Measurements from ENCODE around the gene RYR1. TPM values are rescaled to one million over a fixed set of nuclear protein-coding genes. Genes with fewer than 3 reads are reported as not detected.

The RYR1 gene
- polyA plus RNA-seq, 6 donors from 2014 or later = 0.01 to 0.04 (median 0.03) TPM; not detected in 3

GRCh38 chr19:38389957-38390924 lies 43.2 kb upstream of the RYR1 start:
- Mint-ChIP-seq H3K4me3 (peak overlapping the region in 6 of 8 donors; percentile 10 to 82 (median 46)), H3K27me3 (peaks cover 30 to 55% (median 43%) of the 10 kb centered on the region in 3 donors), H3K27ac (peak overlapping the region in 2 of 6 donors; percentile 22 to 62), H3K4me1 (peaks cover 21 to 32% (median 22%) of the 10 kb centered on the region in 3 donors), H3K9me3 (peaks cover 0 to 3% (median 0%) of the 10 kb centered on the region in 7 donors), H3K36me3 (peaks cover 0 to 8% of the 10 kb centered on the region in 2 donors)
- DNase-seq (no peak), ATAC-seq (ENCODE audit: low read depth in 2 of 2) (no peak)

- H3K9me3 Mint-ChIP-seq = peaks cover 0 to 3% (median 0%) of the 10 kb centered on the region in 7 donors
These were observed 41.5 kb upstream of the RYR1 start for GRCh38 chr19:38391911-38392464.

GRCh38 chr19:38392707-38393308 lies 40.7 kb upstream of the RYR1 start:
- H3K9me3 Mint-ChIP-seq = peaks cover 0 to 2% (median 0%) of the 10 kb centered on the region in 7 donors
- H3K4me3 Mint-ChIP-seq = no peak overlapping the region
- H3K36me3 Mint-ChIP-seq = peaks cover 0 to under 1% of the 10 kb centered on the region in 2 donors
- no peak for ATAC-seq (ENCODE audit: low read depth in 2 of 2)
- DNase-seq = no peak
- peak overlapping the region in 1 of 6 donors; percentile 24 for H3K27ac Mint-ChIP-seq
- peaks cover 36 to 63% (median 50%) of the 10 kb centered on the region in 3 donors for H3K27me3 Mint-ChIP-seq
- peaks cover 15 to 35% (median 22%) of the 10 kb centered on the region in 3 donors for H3K4me1 Mint-ChIP-seq

More at GRCh38 chr19:38391911-38392464, 41.5 kb upstream of the RYR1 start:
- Mint-ChIP-seq H3K36me3 (peaks cover 0 to 8% of the 10 kb centered on the region in 2 donors), H3K27me3 (peaks cover 38 to 63% (median 49%) of the 10 kb centered on the region in 3 donors), H3K4me3 (no peak overlapping the region), H3K4me1 (peaks cover 22 to 38% (median 29%) of the 10 kb centered on the region in 3 donors), H3K27ac (peak overlapping the region in 1 of 6 donors; percentile 33)
- ATAC-seq (ENCODE audit: low read depth in 2 of 2) (no peak), DNase-seq (no peak)

- Mint-ChIP-seq H3K27ac (peak overlapping the region in 1 of 6 donors; percentile 14), H3K9me3 (no peaks in the 10 kb centered on the region), H3K4me3 (peak overlapping the region in 7 of 8 donors; percentile 49 to 85 (median 74)), H3K27me3 (peaks cover 31 to 70% (median 51%) of the 10 kb centered on the region in 3 donors), H3K36me3 (no peaks in the 10 kb centered on the region), H3K4me1 (peaks cover 8 to 26% (median 16%) of the 10 kb centered on the region in 3 donors)
- DNase-seq (no peak), ATAC-seq (ENCODE audit: low read depth in 2 of 2) (peak; percentile 70 to 74)
These were observed 39.0 kb upstream of the RYR1 start for GRCh38 chr19:38394488-38394887.

- H3K27ac Mint-ChIP-seq = peak overlapping the region in 2 of 6 donors; percentile 12 to 61
- no peaks in the 10 kb centered on the region for H3K9me3 Mint-ChIP-seq
- peak overlapping the region; percentile 49 to 85 (median 73) for H3K4me3 Mint-ChIP-seq
- H3K27me3 Mint-ChIP-seq = peaks cover 27 to 73% (median 52%) of the 10 kb centered on the region in 3 donors
- ATAC-seq (ENCODE audit: low read depth in 2 of 2) = peak; percentile 72 to 75
- H3K4me1 Mint-ChIP-seq = peaks cover 8 to 23% (median 16%) of the 10 kb centered on the region in 3 donors
- DNase-seq = no peak
- no peaks in the 10 kb centered on the region for H3K36me3 Mint-ChIP-seq
These were observed 37.9 kb upstream of the RYR1 start for GRCh38 chr19:38395381-38396114.

GRCh38 chr19:38399081-38399480 lies 34.4 kb upstream of the RYR1 start:
- Mint-ChIP-seq H3K9me3 (no peaks in the 10 kb centered on the region), H3K4me1 (peaks cover 10 to 28% (median 26%) of the 10 kb centered on the region in 3 donors), H3K36me3 (no peaks in the 10 kb centered on the region), H3K27me3 (peaks cover 12 to 51% (median 37%) of the 10 kb centered on the region in 3 donors), H3K27ac (no peak overlapping the region), H3K4me3 (no peak overlapping the region)
- ATAC-seq (ENCODE audit: low read depth in 2 of 2) (no peak), DNase-seq (no peak)

- peaks cover 9 to 31% (median 30%) of the 10 kb centered on the region in 3 donors for H3K4me1 Mint-ChIP-seq
- no peaks in the 10 kb centered on the region for H3K9me3 Mint-ChIP-seq
- ATAC-seq (ENCODE audit: low read depth in 2 of 2) (no peak), DNase-seq (no peak)
- H3K27me3 Mint-ChIP-seq = peaks cover 12 to 49% (median 34%) of the 10 kb centered on the region in 3 donors
- H3K36me3 Mint-ChIP-seq = no peaks in the 10 kb centered on the region
- no peak overlapping the region for H3K27ac Mint-ChIP-seq
- H3K4me3 Mint-ChIP-seq = no peak overlapping the region
These were observed 34.0 kb upstream of the RYR1 start for GRCh38 chr19:38399537-38399936.

- H3K4me3 Mint-ChIP-seq = peak overlapping the region in 1 of 8 donors; percentile 7
- H3K27me3 Mint-ChIP-seq = peaks cover 12 to 43% (median 34%) of the 10 kb centered on the region in 3 donors
- H3K9me3 Mint-ChIP-seq = no peaks in the 10 kb centered on the region
- H3K27ac Mint-ChIP-seq = no peak overlapping the region
- no peaks in the 10 kb centered on the region for H3K36me3 Mint-ChIP-seq
- ATAC-seq (ENCODE audit: low read depth in 2 of 2) (no peak), DNase-seq (no peak)
- H3K4me1 Mint-ChIP-seq = peaks cover 4 to 32% (median 27%) of the 10 kb centered on the region in 3 donors
These were observed 33.1 kb upstream of the RYR1 start for GRCh38 chr19:38400361-38400760.

GRCh38 chr19:38401148-38401547 lies 32.3 kb upstream of the RYR1 start:
- DNase-seq (no peak), ATAC-seq (ENCODE audit: low read depth in 2 of 2) (no peak)
- Mint-ChIP-seq H3K36me3 (no peaks in the 10 kb centered on the region), H3K4me3 (peak overlapping the region in 1 of 8 donors; percentile 78), H3K27ac (peak overlapping the region in 2 of 6 donors; percentile 15 to 41), H3K9me3 (no peaks in the 10 kb centered on the region), H3K4me1 (peaks cover 4 to 34% (median 27%) of the 10 kb centered on the region in 3 donors), H3K27me3 (peaks cover 12 to 42% (median 34%) of the 10 kb centered on the region in 3 donors)

- no peak for ATAC-seq (ENCODE audit: low read depth in 2 of 2)
- peak overlapping the region; percentile 88 to 96 (median 92) for H3K4me3 Mint-ChIP-seq
- peaks cover 0 to 28% (median 22%) of the 10 kb centered on the region in 3 donors for H3K27me3 Mint-ChIP-seq
- no peaks in the 10 kb centered on the region for H3K9me3 Mint-ChIP-seq
- no peaks in the 10 kb centered on the region for H3K36me3 Mint-ChIP-seq
- H3K27ac Mint-ChIP-seq = peak overlapping the region; percentile 63 to 95 (median 89)
- DNase-seq = no peak
- peaks cover 4 to 24% (median 18%) of the 10 kb centered on the region in 3 donors for H3K4me1 Mint-ChIP-seq
These were observed 30.9 kb upstream of the RYR1 start for GRCh38 chr19:38402623-38402966.

GRCh38 chr19:38402967-38403674 lies 30.4 kb upstream of the RYR1 start, which contains the start of gene FAM98C:
FAM98C (plus strand) TSS chr19:38403093; CDS start chr19:38403154, 61 bp downstream.
- Mint-ChIP-seq H3K4me3 (peak within 1 kb of the TSS; percentile 88 to 96 (median 92)), H3K27ac (peak within 1 kb of the TSS; percentile 80 to 95 (median 89)), H3K27me3 (peaks cover 0 to 25% (median 20%) of the 10 kb centered on the region in 3 donors), H3K9me3 (no peaks in the 10 kb centered on the region), H3K4me1 (peaks cover 4 to 24% (median 18%) of the 10 kb centered on the region in 3 donors), H3K36me3 (no peaks in the 10 kb centered on the region)
- DNase-seq (peak; percentile 99), ATAC-seq (ENCODE audit: low read depth in 2 of 2) (peak; percentile 93 to 95)

GRCh38 chr19:38404858-38405257 lies 28.6 kb upstream of the RYR1 start:
- H3K4me1 Mint-ChIP-seq = peaks cover 7 to 24% (median 18%) of the 10 kb centered on the region in 3 donors
- ATAC-seq (ENCODE audit: low read depth in 2 of 2) = no peak
- DNase-seq = no peak
- peaks cover 0 to 9% (median 8%) of the 10 kb centered on the region in 3 donors for H3K27me3 Mint-ChIP-seq
- peak overlapping the region in 2 of 6 donors; percentile 15 to 36 for H3K27ac Mint-ChIP-seq
- H3K36me3 Mint-ChIP-seq = peaks cover 0 to 8% of the 10 kb centered on the region in 2 donors
- H3K9me3 Mint-ChIP-seq = no peaks in the 10 kb centered on the region
- peak overlapping the region; percentile 42 to 94 (median 79) for H3K4me3 Mint-ChIP-seq

Measured in naive B cell (primary cell).